Measurements from ENCODE around the gene NXN. TPM values are rescaled to one million over a fixed set of nuclear protein-coding genes. Genes with fewer than 3 reads are reported as not detected.
"Not testable (repeated sequence)": the region's sequence is repeated elsewhere in the genome, so short reads cannot be mapped to it uniquely, and the experiment has no call there.

Gene NXN
- total RNA-seq, 5 donors from 2014 or later (not counting 1 experiment from before 2014, with no cell fraction given) = 0.56 to 1.3 (median 0.96) TPM

DNA sequence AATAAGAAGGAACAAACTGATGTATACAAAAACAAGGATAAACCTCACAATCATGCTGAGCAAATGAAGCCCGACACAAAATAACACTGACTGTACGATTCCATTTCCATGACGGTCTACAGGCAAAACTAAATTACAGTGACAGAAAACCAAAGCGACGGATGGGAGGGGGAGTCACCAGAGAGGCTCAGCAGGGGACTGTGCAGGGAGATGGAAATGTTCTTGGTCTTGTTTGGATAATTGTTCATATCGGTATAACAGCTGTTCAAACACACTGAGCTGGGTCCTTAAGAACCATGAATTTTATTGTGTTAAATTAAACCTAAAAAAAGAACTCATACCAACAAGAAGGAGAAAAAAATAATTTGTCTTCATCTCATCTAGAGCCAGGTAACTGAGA is 97.8 kb downstream of the NXN start:
- no peak overlapping the region for H3K4me3 Mint-ChIP-seq
- H3K4me1 Mint-ChIP-seq = peaks cover 4 to 6% (median 4%) of the 10 kb centered on the region in 3 donors
- WGBS (ENCODE audit: insufficient coverage) = 83% methylated on average over 3 of the region's 6 CpGs
- DNase-seq = no peak
- POLR2A ChIA-PET = no interaction called here
- peaks cover 21 to 31% of the 10 kb centered on the region in 2 donors for H3K27me3 Mint-ChIP-seq
- H3K4me1 ChIP-seq (ENCODE audit: control insufficient read depth in 1 of 2, extremely low read depth in 1 of 2, insufficient read depth in 2 of 2, low read length in 2 of 2) = peaks cover 0 to 4% of the 10 kb centered on the region in 2 experiments
- H3K9me3 ChIP-seq = no peaks in the 10 kb centered on the region
- no peaks in the 10 kb centered on the region for H3K9me3 Mint-ChIP-seq
- H3K4me3 ChIP-seq (ENCODE audit: control insufficient read depth in 1 of 2, extremely low read depth in 1 of 2, low read length in 1 of 2) = no peak overlapping the region
- H3K27me3 ChIP-seq (replicated peaks in 1 of 2; ENCODE audit: control insufficient read depth in 2 of 2, extremely low read depth in 1 of 2, insufficient read depth in 2 of 2, low read length in 1 of 2) = peaks cover 0 to 46% of the 10 kb centered on the region in 2 experiments
- CTCF ChIA-PET = interaction anchor here in 1 of 2 donors (0.7 kb wide), 1 partner anchor 115 kb away, joined by 3 read pairs; no protein-coding TSS in a partner anchor
- no peaks in the 10 kb centered on the region for H3K36me3 ChIP-seq (ENCODE audit: control insufficient read depth in 2 of 2, extremely low read depth in 1 of 2, insufficient read depth in 1 of 2, low read length in 1 of 2)
- H3K36me3 Mint-ChIP-seq = no peaks in the 10 kb centered on the region
- H3K27ac Mint-ChIP-seq = no peak overlapping the region
- H3K27ac ChIP-seq (ENCODE audit: low read length) = no peak overlapping the region
- no peak for ATAC-seq (replicated peaks in 1 of 4)

DNA sequence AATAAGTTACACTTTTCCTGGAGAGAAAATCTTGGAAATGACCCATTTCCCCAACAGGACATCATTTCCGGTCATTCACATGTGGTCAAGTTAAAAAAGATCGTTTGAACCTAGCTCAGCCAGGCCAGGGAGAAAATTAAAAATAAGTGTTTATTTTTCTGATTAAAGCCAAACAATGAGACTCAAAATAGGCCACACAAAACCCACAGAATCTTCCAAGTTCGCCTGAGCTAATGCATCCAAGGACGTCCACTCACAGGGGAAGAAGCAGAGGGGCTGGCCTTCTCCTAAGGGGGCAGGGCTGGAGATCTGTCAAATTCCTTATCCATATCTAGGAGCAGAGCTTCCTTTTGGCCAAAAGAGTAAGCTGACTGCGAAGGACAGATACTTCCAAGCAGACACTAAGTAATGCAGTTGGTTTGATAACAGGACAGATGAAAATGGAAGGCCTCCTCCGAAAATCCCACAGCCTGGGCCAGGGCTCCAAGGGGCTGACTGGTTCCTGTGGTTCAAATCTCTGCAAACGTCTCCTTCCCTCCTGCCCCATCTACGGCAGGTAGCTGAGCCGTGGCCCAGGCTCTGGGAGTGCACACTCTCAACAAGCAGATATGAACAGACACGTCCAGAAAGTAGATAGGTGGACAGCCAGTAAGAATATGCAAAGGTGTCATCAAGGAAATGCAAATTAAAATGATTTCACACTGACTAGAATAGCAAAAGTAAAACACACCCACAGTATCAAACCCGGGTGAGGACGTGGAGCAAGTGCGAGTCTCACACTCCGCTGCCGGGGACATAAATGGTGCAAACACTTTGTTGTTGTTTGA is 98.9 kb downstream of the NXN start:
- 73% methylated on average over 5 of the region's 15 CpGs for WGBS (ENCODE audit: insufficient coverage)
- Histone ChIP-seq H3K27me3 (replicated peaks in 1 of 2; ENCODE audit: control insufficient read depth in 2 of 2, extremely low read depth in 1 of 2, insufficient read depth in 2 of 2, low read length in 1 of 2) (peaks cover 0 to 44% of the 10 kb centered on the region in 2 experiments), H3K4me3 (ENCODE audit: control insufficient read depth in 1 of 2, extremely low read depth in 1 of 2, low read length in 1 of 2) (no peak overlapping the region), H3K9me3 (no peaks in the 10 kb centered on the region), H3K27ac (ENCODE audit: low read length) (no peak overlapping the region), H3K36me3 (ENCODE audit: control insufficient read depth in 2 of 2, extremely low read depth in 1 of 2, insufficient read depth in 1 of 2, low read length in 1 of 2) (no peaks in the 10 kb centered on the region), H3K4me1 (ENCODE audit: control insufficient read depth in 1 of 2, extremely low read depth in 1 of 2, insufficient read depth in 2 of 2, low read length in 2 of 2) (peaks cover 0 to 12% of the 10 kb centered on the region in 2 experiments)
- no peak overlapping the region for H3K4me3 Mint-ChIP-seq
- ChIA-PET CTCF (interaction anchor here in 1 of 2 donors (2.4 kb wide), 1 partner anchor 100 kb away, joined by 21 read pairs; no protein-coding TSS in a partner anchor), POLR2A (no interaction called here)
- H3K27ac Mint-ChIP-seq = no peak overlapping the region
- H3K36me3 Mint-ChIP-seq = no peaks in the 10 kb centered on the region
- peaks cover 21 to 31% of the 10 kb centered on the region in 2 donors for H3K27me3 Mint-ChIP-seq
- no peaks in the 10 kb centered on the region for H3K9me3 Mint-ChIP-seq
- ATAC-seq (replicated peaks in 1 of 4) (no peak), DNase-seq (no peak)
- peaks cover 9 to 13% (median 10%) of the 10 kb centered on the region in 3 donors for H3K4me1 Mint-ChIP-seq

DNA sequence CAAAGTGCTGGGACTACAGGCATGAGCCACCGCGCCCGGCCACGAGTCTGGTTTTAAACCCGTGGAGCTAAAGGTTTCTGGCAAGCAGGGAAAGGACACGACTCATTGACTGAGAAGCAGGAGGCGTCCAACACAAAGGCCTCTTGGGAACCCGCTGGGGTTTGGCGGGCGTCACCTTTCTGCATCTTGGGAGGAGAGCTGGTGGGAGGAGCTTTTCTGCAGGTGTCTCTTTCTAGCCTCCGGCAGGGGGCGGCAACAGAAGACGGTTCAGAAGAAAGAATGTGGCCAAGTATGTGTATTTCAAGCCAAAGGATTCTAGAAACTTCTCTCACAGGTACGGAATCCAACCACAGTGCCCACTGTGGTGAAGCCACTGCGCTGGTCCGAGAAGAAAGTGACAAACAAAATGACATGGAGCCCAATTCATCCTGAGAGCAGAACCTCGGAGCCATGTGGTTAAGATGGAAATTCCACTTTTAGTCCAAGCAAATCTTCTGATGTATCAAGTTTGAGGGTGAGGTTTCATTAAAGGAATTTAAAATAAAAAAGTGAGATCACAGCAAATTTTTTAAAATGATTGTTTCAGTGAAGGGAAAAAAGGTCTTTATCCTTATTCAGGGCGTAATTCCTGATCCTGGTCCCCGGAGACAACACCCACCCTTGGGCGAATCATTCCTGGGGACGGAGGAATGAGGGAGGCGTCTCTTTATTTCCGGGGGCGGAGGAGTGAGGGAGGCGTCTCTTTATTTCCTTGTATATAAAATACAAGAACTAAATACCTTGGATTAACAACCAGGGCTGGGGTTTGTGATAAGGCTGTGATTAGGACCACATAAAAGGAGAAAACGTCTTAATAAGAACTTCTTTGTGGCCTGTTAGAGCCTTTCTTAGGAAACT is 99.8 kb downstream of the NXN start:
- 39% methylated on average over 9 of the region's 26 CpGs for WGBS (ENCODE audit: insufficient coverage)
- POLR2A ChIA-PET = no interaction called here

DNA sequence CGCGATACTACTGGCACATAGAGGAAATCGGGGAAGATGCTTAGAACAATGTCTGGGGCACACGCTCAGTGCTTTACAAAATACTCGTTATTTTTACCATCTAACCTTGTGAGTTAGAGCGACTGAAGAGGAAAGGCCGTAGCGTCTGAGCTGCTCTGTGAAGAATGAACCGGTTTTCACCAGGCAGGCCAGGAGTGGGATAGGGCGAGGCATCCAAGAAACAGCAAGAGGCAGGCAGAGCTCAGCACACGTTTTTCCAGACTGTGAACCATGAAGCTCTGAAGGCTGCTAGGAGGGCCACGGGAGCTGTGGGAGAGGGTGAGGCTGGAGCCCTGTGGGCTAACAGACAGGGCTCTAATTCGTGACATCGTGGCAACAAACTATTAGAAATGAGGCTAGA is 101.9 kb downstream of the NXN start:
- H3K4me3 ChIP-seq (ENCODE audit: control insufficient read depth in 1 of 2, extremely low read depth in 1 of 2, low read length in 1 of 2) = no peak overlapping the region
- peaks cover 9 to 13% (median 10%) of the 10 kb centered on the region in 3 donors for H3K4me1 Mint-ChIP-seq
- peaks cover 0 to 33% of the 10 kb centered on the region in 2 experiments for H3K27me3 ChIP-seq (replicated peaks in 1 of 2; ENCODE audit: control insufficient read depth in 2 of 2, extremely low read depth in 1 of 2, insufficient read depth in 2 of 2, low read length in 1 of 2)
- no peaks in the 10 kb centered on the region for H3K9me3 Mint-ChIP-seq
- POLR2A ChIA-PET = no interaction called here
- no peak overlapping the region for H3K27ac Mint-ChIP-seq
- CTCF ChIA-PET = no interaction called here
- no peak overlapping the region for H3K27ac ChIP-seq (ENCODE audit: low read length)
- 74% methylated on average over 14 of the region's 14 CpGs for WGBS (ENCODE audit: insufficient coverage)
- H3K4me1 ChIP-seq (ENCODE audit: control insufficient read depth in 1 of 2, extremely low read depth in 1 of 2, insufficient read depth in 2 of 2, low read length in 2 of 2) = peaks cover 0 to 12% of the 10 kb centered on the region in 2 experiments
- no peaks in the 10 kb centered on the region for H3K36me3 Mint-ChIP-seq
- no peak for DNase-seq
- H3K9me3 ChIP-seq = no peaks in the 10 kb centered on the region
- ATAC-seq (replicated peaks in 1 of 4) = no peak
- H3K4me3 Mint-ChIP-seq = no peak overlapping the region
- H3K36me3 ChIP-seq (ENCODE audit: control insufficient read depth in 2 of 2, extremely low read depth in 1 of 2, insufficient read depth in 1 of 2, low read length in 1 of 2) = no peaks in the 10 kb centered on the region
- peaks cover 21 to 23% of the 10 kb centered on the region in 2 donors for H3K27me3 Mint-ChIP-seq

More for the DNA sequence above, 99.8 kb downstream of the NXN start:
- Histone ChIP-seq H3K4me3 (ENCODE audit: control insufficient read depth in 1 of 2, extremely low read depth in 1 of 2, low read length in 1 of 2) (no peak overlapping the region), H3K9me3 (no peaks in the 10 kb centered on the region), H3K27ac (ENCODE audit: low read length) (no peak overlapping the region), H3K36me3 (ENCODE audit: control insufficient read depth in 2 of 2, extremely low read depth in 1 of 2, insufficient read depth in 1 of 2, low read length in 1 of 2) (no peaks in the 10 kb centered on the region), H3K27me3 (replicated peaks in 1 of 2; ENCODE audit: control insufficient read depth in 2 of 2, extremely low read depth in 1 of 2, insufficient read depth in 2 of 2, low read length in 1 of 2) (peaks cover 0 to 43% of the 10 kb centered on the region in 2 experiments), H3K4me1 (ENCODE audit: control insufficient read depth in 1 of 2, extremely low read depth in 1 of 2, insufficient read depth in 2 of 2, low read length in 2 of 2) (peaks cover 0 to 12% of the 10 kb centered on the region in 2 experiments)
- Mint-ChIP-seq H3K4me1 (peaks cover 9 to 13% (median 10%) of the 10 kb centered on the region in 3 donors), H3K27ac (no peak overlapping the region), H3K4me3 (no peak overlapping the region), H3K9me3 (no peaks in the 10 kb centered on the region), H3K36me3 (no peaks in the 10 kb centered on the region), H3K27me3 (peaks cover 21 to 29% of the 10 kb centered on the region in 2 donors)
- peak; percentile 13 to 81 (median 64) for DNase-seq
- ATAC-seq (replicated peaks in 1 of 4) = peak; percentile 37 to 79 (median 59)
- CTCF ChIA-PET = interaction anchor here in 1 of 2 donors (0.7 to 2.4 kb wide), 4 partner anchors 101 to 117 kb away, joined by 3 to 21 read pairs (median 6); partner anchors contain the start of gene TIMM22

DNA sequence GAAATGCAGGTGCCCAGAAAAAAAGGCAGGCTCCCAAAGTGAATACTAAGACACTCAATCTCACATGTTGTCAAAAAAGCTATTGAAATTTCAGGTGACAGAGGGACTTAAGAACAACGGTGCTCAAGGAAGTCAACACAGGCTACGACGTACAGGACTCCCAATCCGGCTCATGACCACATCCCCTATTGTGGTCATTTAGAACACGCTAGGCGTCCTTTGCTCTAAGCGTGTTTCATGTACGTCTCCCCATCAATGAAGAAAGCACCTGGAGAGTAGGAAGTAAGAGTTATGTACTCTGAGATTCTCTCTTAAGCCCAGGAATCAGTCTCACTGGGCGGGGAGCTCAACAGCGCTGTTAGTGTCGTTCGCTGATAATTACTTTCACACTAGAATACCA is 103.3 kb downstream of the NXN start:
- DNase-seq = peak in 30 of 35 experiments; percentile 2 to 71 (median 31)
- Mint-ChIP-seq H3K9me3 (peaks cover 0 to 5% (median 5%) of the 10 kb centered on the region in 3 donors), H3K4me1 (peaks cover 13 to 23% (median 18%) of the 10 kb centered on the region in 3 donors), H3K4me3 (peak overlapping the region in 1 of 3 donors; percentile 4), H3K36me3 (no peaks in the 10 kb centered on the region), H3K27me3 (peaks cover 14 to 21% of the 10 kb centered on the region in 2 donors), H3K27ac (no peak overlapping the region)
- CTCF ChIA-PET = interaction anchor here in 1 of 2 donors (0.6 kb wide), 1 partner anchor 121 kb away, joined by 3 read pairs; no protein-coding TSS in a partner anchor
- H3K4me3 ChIP-seq (ENCODE audit: control insufficient read depth in 1 of 2, extremely low read depth in 1 of 2, low read length in 1 of 2) = no peak overlapping the region
- H3K27ac ChIP-seq (ENCODE audit: low read length) = no peak overlapping the region
- H3K36me3 ChIP-seq (ENCODE audit: control insufficient read depth in 2 of 2, extremely low read depth in 1 of 2, insufficient read depth in 1 of 2, low read length in 1 of 2) = no peaks in the 10 kb centered on the region
- peaks cover 0 to 12% of the 10 kb centered on the region in 2 experiments for H3K4me1 ChIP-seq (ENCODE audit: control insufficient read depth in 1 of 2, extremely low read depth in 1 of 2, insufficient read depth in 2 of 2, low read length in 2 of 2)
- POLR2A ChIA-PET = interaction anchor here in 1 of 2 donors (0.6 kb wide), 1 partner anchor 12 kb away, joined by 3 read pairs; no protein-coding TSS in a partner anchor
- peaks cover 0 to 31% of the 10 kb centered on the region in 2 experiments for H3K27me3 ChIP-seq (replicated peaks in 1 of 2; ENCODE audit: control insufficient read depth in 2 of 2, extremely low read depth in 1 of 2, insufficient read depth in 2 of 2, low read length in 1 of 2)
- whole genome bisulfite sequencing (ENCODE audit: insufficient coverage) = 29% methylated on average over 7 of the region's 12 CpGs
- H3K9me3 ChIP-seq = no peaks in the 10 kb centered on the region
- peak; percentile 73 to 97 (median 85) for ATAC-seq (replicated peaks in 1 of 4)

DNA sequence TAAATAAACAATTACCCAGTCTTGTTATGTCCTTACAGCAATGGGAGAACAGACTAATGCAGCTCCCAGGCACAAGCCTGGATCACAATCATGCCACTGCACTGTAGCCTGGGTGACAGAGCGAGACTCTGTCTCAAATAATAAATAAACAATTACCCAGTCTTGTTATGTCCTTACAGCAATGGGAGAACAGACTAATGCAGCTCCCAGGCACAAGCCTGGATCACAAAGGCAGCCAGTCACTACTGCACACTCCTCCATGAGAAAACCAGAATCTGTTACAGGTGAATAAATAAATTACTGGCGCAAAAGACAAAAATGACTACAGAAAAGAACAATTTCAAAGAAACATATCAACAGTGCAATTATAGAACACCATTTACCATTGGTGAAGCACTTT is 105.0 kb downstream of the NXN start:
- POLR2A ChIA-PET; H3K36me3 ChIP-seq (ENCODE audit: control insufficient read depth in 2 of 2, extremely low read depth in 1 of 2, insufficient read depth in 1 of 2, low read length in 1 of 2); ATAC-seq (replicated peaks in 1 of 4); H3K27ac ChIP-seq (ENCODE audit: low read length); CTCF ChIA-PET; H3K4me3 Mint-ChIP-seq; H3K9me3 Mint-ChIP-seq; H3K9me3 ChIP-seq; H3K4me3 ChIP-seq (ENCODE audit: control insufficient read depth in 1 of 2, extremely low read depth in 1 of 2, low read length in 1 of 2); DNase-seq; H3K27ac Mint-ChIP-seq; H3K36me3 Mint-ChIP-seq: not testable (repeated sequence)
- Mint-ChIP-seq H3K27me3 (peaks cover 13 to 19% of the 10 kb centered on the region in 2 donors), H3K4me1 (peaks cover 10 to 19% (median 15%) of the 10 kb centered on the region in 3 donors)
- WGBS (ENCODE audit: insufficient coverage) = 100% methylated on average over 1 of the region's 2 CpGs
- Histone ChIP-seq H3K27me3 (replicated peaks in 1 of 2; ENCODE audit: control insufficient read depth in 2 of 2, extremely low read depth in 1 of 2, insufficient read depth in 2 of 2, low read length in 1 of 2) (peaks cover 0 to 30% of the 10 kb centered on the region in 2 experiments), H3K4me1 (ENCODE audit: control insufficient read depth in 1 of 2, extremely low read depth in 1 of 2, insufficient read depth in 2 of 2, low read length in 2 of 2) (peaks cover 0 to 10% of the 10 kb centered on the region in 2 experiments)

Measured in T-cell (primary cell).